GM12874 (cell line): ENCODE results near the gene NNAT.

Experiments used
- TF ChIP-seq, protein P1 (sequence below): IDR thresholded peaks from 2 replicates; pipeline ENCODE4 v1.5.1; 2011; ENCODE audit warnings: low read depth, mild to moderate bottlenecking, control low read depth, low read length, moderate library complexity; ENCODE audit not compliant: insufficient read depth

NNAT gene

DNA sequence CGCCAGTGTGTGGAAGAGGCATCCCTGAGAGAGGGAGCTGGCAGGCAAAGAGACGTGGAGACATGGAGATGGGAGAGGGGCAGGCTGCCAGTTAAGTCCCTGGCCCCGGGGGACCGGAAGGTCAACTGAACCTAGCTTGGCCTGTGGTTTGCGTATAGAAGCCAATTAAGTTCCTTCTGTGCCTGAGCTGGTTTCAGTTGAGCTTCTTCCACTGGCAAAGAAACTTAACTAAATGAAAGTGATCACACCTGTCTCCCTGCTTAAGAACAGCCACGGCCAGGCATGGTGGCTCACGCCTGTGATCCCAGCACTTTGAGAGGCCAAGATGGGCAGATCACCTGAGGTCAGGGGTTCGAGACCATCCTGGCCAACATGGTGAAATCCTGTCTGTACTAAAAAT lies 26.7 kb upstream of the NNAT start:
- TF ChIP-seq, protein P1, sequence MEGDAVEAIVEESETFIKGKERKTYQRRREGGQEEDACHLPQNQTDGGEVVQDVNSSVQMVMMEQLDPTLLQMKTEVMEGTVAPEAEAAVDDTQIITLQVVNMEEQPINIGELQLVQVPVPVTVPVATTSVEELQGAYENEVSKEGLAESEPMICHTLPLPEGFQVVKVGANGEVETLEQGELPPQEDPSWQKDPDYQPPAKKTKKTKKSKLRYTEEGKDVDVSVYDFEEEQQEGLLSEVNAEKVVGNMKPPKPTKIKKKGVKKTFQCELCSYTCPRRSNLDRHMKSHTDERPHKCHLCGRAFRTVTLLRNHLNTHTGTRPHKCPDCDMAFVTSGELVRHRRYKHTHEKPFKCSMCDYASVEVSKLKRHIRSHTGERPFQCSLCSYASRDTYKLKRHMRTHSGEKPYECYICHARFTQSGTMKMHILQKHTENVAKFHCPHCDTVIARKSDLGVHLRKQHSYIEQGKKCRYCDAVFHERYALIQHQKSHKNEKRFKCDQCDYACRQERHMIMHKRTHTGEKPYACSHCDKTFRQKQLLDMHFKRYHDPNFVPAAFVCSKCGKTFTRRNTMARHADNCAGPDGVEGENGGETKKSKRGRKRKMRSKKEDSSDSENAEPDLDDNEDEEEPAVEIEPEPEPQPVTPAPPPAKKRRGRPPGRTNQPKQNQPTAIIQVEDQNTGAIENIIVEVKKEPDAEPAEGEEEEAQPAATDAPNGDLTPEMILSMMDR, result no peak

DNA sequence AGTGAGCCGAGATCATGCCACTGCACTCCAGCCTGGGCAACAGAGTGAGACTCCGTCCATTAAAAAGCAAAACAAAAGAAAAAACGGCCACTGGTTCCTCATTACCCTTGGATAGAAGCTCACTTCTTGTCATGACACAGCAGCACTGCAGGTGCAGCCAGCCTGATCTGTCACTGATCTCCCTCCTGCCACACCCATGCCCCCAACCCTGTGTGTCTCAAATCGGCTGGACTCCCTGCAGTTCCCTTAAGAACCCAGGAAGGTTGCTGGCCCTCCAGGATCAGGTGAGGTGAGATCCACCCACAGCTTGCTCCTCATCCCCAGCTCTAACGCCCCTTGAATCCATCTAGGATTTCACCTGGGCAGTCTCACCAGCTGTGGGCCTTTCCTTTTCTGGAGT lies 26.3 kb upstream of the NNAT start:
- TF ChIP-seq, protein P1, result no peak

DNA sequence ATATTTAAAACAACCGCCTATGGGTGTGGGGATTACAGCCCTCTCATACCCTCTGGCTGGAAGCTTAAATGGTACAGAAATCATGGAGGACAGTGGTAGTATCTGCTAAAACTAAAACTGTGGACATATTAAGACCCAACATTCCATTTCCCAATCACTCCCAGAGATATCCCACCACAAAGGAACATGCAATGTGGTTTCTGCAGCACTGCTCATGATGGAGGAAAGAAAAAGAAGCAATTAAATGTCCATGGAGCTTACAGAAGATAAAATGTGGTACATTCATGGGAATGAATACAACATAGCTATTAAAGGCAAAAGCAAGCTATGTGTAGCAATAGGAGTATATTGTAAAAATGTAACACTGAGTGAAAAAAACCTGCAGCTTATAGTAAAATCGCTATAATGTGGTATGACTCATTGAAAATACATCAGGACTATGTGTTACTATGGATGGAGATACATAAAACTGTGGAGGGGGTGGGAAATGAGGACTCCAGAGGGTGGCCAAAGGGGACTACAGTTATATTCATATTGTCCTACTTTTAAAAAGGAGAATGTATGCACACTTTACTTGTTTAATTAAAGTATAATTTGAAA lies 22.9 kb upstream of the NNAT start:
- TF ChIP-seq, protein P1, result no peak

DNA sequence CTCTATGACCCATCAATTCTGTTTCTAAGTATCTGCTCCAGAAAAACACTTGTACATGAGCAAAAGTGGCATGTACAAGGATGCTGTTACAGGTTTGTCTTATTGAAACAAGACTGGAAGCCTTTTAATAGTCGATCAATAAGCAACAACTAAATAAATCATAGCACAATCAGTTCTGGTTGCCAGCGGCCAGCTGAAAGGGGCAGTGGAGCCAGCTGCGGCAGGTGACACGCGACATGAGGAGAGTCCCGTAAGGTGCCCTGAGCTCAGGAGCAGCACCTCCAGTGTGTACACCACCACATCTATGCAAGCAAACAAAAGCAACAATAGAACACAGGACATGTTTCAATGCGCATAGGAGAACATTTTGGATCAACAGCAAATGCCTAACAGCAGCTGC lies 20.7 kb upstream of the NNAT start:
- TF ChIP-seq, protein P1, result no peak

DNA sequence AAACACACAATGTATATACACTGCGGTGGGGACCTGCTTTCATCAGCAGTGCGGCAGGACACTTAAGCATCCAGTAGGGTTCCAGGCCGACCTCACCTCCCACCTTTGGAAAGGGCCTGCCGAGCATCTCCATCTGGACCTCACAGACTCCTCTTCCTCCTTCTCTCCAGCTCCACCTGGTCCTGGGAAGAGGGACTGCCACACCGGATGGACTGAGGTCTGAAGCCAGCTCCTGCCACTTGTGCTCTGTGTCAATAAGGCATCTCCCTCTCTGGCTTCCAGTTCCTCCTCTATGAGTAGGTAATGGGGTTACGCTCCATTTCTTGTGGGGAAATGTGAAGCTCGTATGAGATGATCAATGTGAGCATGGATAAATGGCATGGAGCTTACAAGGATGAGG lies 19.1 kb upstream of the NNAT start:
- TF ChIP-seq, protein P1, result no peak

DNA sequence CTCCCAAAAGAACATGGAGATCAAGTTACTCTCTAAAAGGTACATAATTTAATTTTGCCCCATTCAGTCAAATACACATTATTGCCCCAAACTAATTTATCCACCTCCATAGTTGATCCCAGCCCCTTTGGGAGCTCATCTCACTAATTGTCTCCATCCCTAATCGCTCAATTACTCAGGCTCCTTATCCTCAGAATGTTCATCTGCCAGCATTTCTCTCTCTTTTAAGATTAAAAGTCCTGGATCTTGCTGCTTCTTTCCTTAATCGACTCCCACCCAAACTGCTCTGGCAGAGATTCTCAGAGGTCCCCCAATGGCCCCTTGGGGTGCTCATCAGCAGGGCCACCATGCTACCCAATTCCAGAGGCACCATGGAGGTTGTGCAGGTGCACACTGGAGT lies 18.4 kb upstream of the NNAT start:
- TF ChIP-seq, protein P1, result no peak

DNA sequence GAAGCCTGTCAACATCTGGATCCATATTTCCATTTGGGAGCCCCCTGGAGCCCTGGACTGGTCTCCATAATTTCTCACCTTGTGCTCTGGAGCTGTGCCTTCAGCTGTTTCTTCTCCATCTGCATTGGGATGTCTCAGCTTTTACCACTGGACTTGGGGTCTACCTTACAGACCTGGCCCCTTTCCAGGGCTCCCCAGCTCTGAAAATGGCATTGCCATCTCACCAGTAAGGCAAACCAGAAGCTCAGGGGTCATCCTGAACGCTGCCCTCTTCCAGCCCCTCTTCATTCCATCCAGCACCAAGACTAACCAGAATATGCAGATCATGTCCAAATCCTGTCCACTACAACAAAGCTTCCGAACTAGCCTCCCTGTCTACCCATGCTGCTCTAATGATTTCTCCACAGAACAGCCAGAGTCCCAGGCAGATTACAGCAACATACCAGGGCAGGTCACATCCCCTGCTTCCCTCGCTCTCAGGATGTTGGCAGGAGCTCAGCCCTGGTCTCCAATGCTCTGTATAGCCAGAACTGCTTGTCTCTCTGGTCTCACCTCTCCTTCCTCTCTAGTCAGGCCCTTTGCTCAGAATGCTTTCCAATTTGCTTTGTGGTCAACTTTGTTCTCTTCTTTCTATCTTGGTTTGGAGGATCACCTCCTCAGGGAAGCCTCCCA lies 17.7 kb upstream of the NNAT start:
- TF ChIP-seq, protein P1, result no peak
